ENCODE data around the gene TBX19.

TBX19 gene

GRCh38 chr1:168280296-168280927 is at the start of gene TBX19:
TBX19 (plus strand) TSS chr1:168280877; CDS start chr1:168281091, 214 bp downstream.
- DNase-seq, result no peak

DNA sequence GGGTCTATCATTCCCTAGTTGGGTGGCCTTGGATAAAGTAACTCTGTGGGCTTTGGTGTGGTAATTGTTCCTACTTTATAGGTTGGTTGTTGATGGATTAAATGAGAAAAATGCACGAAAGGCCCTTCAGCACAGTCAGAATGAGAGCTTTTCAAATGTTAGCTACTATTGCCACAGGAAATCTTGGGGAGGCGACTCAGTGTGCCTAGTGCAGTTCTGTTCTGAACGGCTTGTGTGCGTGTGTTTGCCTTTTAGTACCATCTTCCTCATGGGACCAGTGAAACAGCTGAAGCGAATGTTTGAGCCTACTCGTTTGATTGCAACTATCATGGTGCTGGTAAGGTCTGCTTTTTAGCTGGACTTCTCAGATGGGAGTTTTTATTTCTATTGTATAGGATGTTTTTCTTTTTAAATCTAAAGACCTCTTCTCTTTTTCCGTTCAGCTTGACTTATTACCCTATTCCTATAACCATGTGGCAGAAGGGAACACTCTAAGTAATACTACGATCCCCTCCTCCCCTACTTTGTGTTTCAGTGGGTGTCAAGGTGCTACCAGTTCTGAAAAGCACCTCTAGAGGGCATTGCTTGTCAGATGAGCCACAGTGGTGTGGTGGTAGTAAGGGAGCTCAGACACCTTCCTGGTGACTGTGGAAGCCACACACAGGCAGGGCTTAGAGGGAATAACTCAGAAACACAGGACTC is 45.7 kb upstream of the TBX19 start:
- DNase-seq, result peak; percentile 22

- no peak for DNase-seq
Observed at GRCh38 chr1:168235548-168235885, 45.2 kb upstream of the TBX19 start.

- no peak for DNase-seq
Observed at GRCh38 chr1:168235937-168236336, 44.7 kb upstream of the TBX19 start.

DNA sequence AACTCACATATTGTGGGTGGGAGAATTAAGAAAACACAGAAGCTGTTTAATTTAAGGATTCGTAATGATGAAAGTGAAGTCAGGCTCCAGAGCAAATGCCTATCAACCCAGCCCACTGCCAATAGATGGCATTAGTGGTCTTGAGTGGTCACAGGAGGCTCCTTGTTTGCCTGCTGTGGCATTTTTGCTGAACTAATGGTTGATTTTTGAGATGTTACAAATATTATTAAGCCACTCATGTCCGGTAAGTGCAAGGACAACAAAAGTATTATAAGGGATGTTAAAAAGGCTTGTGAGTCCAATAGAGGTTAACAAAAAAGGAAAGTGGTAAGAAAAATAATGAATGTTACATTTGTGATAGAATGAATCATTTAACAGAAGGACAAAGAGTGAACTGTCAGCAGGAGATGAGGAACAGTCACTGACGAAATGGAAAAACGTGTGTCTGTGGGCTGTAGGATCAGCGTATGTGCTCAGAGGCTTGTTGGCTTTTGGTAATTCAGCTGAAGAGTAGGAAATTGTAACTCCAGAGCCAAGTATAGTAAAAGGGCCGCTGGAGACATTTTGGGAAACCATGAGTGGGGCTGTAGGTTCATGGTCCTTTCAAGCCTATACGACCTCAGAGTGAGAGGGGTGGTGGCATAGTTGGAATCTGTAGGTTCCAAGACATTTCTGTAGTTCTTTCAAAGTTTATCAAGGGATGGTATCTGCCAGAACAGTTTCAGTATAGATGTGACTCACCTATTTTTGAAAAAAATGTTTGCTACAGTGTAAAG is 43.7 kb upstream of the TBX19 start:
- DNase-seq, result no peak

DNA sequence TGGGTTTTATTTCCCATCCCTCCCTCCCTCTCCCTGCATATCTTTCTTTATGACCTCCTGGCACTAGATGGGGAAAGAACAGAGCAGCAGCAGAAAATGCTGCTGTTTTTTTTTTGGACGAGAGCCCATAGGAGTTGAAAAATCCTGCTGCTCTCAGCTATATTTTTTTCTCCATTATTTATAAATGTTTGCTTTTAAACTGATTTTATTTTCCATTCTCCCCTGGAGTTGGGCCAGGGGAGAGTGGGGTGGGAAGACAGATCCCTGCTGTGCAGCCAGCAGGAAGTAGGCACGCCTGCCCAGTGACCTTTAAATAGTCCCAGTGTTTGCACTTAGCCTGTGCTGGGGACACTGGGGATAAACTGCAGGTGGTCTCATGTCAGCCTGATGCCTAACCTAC is 37.5 kb upstream of the TBX19 start:
- peak; percentile 45 for DNase-seq

- no peak for DNase-seq
Observed at GRCh38 chr1:168243636-168244212, 37.0 kb upstream of the TBX19 start.

DNA sequence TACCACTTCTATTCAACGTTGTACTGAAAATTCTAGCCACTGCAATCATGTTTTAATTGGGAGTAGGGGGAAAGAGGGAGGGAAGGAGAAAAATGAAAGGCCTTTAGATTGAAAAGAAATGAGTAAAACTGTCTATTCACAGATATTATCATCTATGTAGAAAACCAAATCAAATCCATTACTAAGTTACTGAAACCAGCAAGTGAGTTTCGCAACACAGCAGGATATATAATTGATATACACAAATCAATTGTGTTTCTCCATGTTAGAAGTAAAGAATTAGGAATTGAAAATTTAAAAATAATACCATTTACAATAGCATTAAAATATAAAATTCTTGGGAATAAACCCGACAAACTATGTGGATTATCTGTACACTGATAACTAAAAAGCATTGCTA is 35.6 kb upstream of the TBX19 start:
- no peak for DNase-seq

DNA sequence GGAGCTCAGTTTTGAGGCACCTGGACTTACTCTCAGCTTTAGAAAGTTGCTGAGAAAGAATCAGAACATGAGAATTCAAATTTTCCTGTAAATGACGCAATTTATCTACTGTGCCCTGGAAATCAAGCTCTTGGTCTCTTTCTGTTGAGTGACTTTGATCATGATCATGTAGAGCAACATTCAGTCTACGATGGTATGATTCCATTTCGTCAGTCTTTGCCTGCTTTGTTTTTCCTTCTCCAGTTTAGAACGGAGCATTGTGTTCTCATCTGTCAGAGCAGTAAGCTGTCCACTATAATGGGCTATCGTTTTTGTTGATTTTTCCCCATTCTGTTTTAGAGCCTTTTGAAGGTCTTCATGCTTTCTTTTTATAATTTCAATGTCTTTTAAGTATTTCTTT is 34.2 kb upstream of the TBX19 start:
- no peak for DNase-seq

GRCh38 chr1:168252204-168252733 is 28.4 kb upstream of the TBX19 start:
- no peak for DNase-seq

GRCh38 chr1:168256164-168256563 is 24.5 kb upstream of the TBX19 start:
- DNase-seq, result no peak

DNA sequence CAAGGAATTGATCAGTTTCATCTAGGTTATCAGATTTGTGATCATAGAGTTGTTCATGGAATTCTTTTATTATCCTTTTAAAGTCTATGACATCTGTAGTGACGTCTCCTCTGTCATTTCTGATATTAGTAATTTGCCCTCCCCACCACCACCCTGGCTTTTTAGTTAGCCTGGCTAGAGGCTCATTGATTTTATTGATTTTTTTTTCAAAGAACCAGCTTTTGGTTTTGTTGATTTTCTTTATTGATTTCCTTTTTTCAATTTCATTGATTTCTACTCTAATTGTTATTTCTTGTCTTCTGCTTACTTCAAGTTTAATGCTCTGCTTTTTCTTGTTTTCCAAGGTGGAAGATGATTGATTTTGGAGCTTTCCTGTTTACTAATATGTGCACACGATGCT is 23.3 kb upstream of the TBX19 start:
- DNase-seq, result no peak

- DNase-seq, result no peak
Observed at GRCh38 chr1:168259567-168259966, 21.1 kb upstream of the TBX19 start.

DNA sequence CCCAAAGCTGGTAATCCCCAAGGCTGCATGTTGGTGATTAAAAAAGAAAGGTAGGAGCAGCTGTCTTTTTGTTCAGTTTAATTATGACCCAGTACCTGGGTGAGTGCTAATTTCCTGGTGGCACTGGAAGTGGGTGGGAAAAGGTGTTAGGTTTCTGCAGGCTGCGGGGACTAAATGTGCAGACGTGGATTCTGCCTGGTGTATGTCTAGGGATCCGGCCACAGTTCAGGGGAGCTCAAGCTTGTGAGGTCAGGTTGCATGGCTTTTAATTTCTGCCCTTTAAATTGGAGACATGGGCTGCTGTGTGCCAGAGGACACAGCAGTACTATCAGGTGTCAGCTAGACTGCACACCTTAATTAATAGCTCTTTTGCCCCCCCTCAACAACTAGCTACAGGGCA is 20.3 kb upstream of the TBX19 start:
- no peak for DNase-seq

- DNase-seq, result no peak
Observed at GRCh38 chr1:168261390-168261789, 19.3 kb upstream of the TBX19 start.

- DNase-seq, result no peak
Observed at GRCh38 chr1:168263130-168263529, 17.5 kb upstream of the TBX19 start.

DNA sequence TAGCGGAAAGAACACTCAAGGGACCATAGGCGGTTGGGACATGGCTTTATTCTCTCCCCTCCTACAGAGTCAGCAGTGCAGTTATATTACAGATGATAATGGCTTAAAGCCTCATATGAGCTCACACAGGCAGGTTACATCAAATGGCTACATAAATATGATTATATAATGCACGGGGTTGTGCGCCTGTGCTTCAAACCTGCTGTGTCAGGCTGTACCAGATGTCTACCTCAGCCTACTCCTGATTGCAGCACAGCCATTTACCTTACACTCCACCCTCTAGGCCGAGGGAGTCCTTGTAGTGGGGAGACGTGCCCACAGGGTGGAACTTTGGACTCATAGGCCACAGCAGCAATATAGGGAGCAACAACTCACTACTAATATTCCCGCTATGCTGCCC is 16.4 kb upstream of the TBX19 start:
- DNase-seq, result no peak

DNA sequence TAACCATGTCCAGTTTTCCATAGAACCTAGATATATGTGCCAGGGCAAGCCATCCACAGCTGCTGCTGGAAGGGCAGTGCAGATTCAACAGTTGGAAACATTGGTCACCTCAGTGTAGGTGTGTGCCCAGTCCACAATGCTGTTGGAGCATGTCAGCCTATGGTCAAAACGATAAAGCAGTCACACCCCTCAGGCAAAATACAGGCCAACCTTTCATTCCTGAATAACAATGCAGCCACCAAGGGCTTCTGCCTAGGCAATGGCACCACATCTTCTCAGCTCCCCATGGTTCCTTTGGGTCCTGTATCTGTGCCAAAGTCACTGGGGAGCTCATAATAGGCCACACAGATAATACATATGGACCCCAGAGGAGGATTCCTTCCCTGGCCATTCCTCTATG is 15.1 kb upstream of the TBX19 start:
- no peak for DNase-seq

DNA sequence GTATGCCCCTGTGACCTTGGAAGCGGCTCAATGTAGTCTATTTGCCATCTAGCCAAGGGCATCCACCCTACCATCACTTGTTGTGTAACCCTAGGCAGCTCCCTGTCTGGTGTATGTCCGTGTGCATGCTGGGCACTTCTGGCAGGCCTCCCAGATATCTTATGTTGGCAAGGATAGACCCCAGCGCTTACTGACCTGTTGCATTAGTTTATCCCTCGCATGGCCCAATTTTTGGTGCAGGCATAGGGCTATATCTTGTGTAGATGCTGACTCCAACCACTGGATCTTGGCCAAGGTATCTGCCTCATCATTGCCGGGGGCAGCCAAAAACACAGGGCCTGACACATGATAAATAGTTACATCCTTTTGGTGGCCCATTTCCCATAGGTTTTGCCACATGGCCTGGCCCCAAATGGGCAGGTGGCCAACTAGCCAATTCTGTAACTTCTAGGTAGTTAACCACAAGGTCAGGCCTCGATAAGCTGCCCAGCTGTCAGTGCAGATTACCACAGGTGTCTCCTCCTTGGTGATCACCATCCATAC is 14.0 kb upstream of the TBX19 start:
- DNase-seq, result no peak

- DNase-seq, result no peak
Observed at GRCh38 chr1:168271636-168272035, 9.0 kb upstream of the TBX19 start.

GRCh38 chr1:168273575-168273974 is 7.1 kb upstream of the TBX19 start:
- no peak for DNase-seq

GRCh38 chr1:168279253-168279652 is 1.4 kb upstream of the TBX19 start:
- DNase-seq, result no peak

DNA sequence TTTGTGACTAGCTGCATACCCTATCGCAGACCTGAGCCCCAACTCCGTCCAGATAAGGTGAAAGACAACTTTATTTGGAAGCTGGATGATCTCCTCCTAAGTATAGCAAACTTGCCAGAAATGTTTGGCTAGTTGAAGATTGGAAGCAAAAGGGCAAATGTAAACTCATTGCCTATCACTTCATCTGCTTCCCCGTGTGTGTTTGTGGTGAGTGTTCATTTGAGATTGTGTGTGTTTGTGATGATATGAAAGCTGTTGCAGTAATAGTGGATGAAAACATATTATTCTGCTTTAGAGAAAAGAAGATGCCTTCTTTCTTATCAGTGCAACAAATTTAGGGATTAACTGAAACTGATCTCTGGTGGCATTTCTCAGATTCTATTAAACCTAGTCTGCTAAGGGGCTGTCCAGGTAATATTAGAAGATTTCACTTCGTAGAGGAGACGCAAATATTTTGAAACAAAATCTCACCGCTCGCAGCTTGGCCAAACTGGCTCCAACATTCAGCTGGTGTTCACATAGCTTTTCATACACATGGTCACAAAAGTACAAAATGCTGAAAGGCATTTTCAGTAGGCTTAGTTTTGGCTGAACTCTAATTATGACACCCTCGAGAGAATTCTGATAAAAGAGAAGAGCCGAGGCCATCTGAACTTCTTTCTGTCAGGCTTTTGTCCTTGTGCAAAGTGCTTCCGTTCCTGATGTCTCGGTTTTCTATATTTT is 1.1 kb downstream of the TBX19 start:
- DNase-seq, result no peak

Measured in SHP77 treated with DMSO at 0.1 percent for 48 hours (cell line).